ENCODE data around the gene GUCY1A1. TPM values are rescaled to one million over a fixed set of nuclear protein-coding genes. Genes with fewer than 3 reads are reported as not detected.
A peak's percentile ranks its signal among the peaks of the same experiment; 100 is the strongest.

GUCY1A1 gene
- polyA plus RNA-seq, 1 donor from 2014 or later = 13.6 TPM

DNA sequence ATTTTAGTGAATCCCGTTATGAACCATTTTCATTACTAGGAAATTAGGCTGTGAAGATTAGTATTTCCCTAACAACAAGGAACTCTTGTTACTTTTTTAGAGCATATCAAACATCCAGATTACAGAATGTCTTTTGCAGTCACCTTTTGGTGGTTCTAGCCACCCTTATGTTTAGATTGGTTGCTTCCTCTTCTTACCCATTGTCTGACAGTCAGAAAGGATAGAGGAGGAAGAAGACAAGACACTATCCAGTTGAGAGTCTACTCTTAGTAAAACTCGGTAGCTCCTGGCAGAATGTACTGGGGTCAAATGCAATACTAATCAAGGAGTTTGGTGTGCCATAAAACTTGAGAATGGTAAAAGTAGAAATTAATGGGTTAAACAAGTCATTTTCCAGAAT, 1.6 kb upstream of the GUCY1A1 start:
- H3K4me3 ChIP-seq (ENCODE audit: low read length) = no peak overlapping the region
- H3K27ac ChIP-seq (ENCODE audit: low read length) = no peak overlapping the region
- no peaks in the 10 kb centered on the region for H3K36me3 ChIP-seq (ENCODE audit: insufficient read depth, low read length)
- no peaks in the 10 kb centered on the region for H3K79me2 ChIP-seq (replicated peaks; ENCODE audit: insufficient read depth, low read length)
- no peak overlapping the region for H2AFZ ChIP-seq (ENCODE audit: low read depth, low read length)
- no peaks in the 10 kb centered on the region for H3K9me3 ChIP-seq (ENCODE audit: low read length)
- no peaks in the 10 kb centered on the region for H3F3A ChIP-seq (ENCODE audit: insufficient read depth, low read length, poor library complexity, severe bottlenecking)
- H3K4me2 ChIP-seq (ENCODE audit: low read length) = no peak overlapping the region
- H3K9ac ChIP-seq (ENCODE audit: low read length) = no peak overlapping the region
- H4K20me1 ChIP-seq (ENCODE audit: insufficient read depth) = no peaks in the 10 kb centered on the region
- no peaks in the 10 kb centered on the region for H3K9me2 ChIP-seq (ENCODE audit: insufficient read depth, low read length)
- H3K27me3 ChIP-seq (ENCODE audit: insufficient read depth, low read depth, low read length) = no peaks in the 10 kb centered on the region
- TF ChIP-seq MXI1 (conservative IDR thresholded peaks at IDR 0.05; ENCODE audit: poor library complexity, severe bottlenecking) (no peak), EP300 (conservative IDR thresholded peaks at IDR 0.05; ENCODE audit: poor library complexity, severe bottlenecking) (no peak), TAF1 (IDR thresholded peaks at IDR 0.05; ENCODE audit: low read depth) (no peak), SMC3 (conservative IDR thresholded peaks at IDR 0.05; ENCODE audit: poor library complexity) (no peak), RAD21 (conservative IDR thresholded peaks at IDR 0.05) (no peak), EZH2 (IDR thresholded peaks at IDR 0.05; ENCODE audit: borderline replicate concordance, insufficient read depth, low read length, poor library complexity, severe bottlenecking) (no peak), POLR2AphosphoS5 (IDR thresholded peaks at IDR 0.05) (no peak)
- TF ChIP-seq, protein P1, sequence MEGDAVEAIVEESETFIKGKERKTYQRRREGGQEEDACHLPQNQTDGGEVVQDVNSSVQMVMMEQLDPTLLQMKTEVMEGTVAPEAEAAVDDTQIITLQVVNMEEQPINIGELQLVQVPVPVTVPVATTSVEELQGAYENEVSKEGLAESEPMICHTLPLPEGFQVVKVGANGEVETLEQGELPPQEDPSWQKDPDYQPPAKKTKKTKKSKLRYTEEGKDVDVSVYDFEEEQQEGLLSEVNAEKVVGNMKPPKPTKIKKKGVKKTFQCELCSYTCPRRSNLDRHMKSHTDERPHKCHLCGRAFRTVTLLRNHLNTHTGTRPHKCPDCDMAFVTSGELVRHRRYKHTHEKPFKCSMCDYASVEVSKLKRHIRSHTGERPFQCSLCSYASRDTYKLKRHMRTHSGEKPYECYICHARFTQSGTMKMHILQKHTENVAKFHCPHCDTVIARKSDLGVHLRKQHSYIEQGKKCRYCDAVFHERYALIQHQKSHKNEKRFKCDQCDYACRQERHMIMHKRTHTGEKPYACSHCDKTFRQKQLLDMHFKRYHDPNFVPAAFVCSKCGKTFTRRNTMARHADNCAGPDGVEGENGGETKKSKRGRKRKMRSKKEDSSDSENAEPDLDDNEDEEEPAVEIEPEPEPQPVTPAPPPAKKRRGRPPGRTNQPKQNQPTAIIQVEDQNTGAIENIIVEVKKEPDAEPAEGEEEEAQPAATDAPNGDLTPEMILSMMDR (IDR thresholded peaks at IDR 0.05; ENCODE audit: poor library complexity, severe bottlenecking) = no peak
- TF ChIP-seq, protein P2, sequence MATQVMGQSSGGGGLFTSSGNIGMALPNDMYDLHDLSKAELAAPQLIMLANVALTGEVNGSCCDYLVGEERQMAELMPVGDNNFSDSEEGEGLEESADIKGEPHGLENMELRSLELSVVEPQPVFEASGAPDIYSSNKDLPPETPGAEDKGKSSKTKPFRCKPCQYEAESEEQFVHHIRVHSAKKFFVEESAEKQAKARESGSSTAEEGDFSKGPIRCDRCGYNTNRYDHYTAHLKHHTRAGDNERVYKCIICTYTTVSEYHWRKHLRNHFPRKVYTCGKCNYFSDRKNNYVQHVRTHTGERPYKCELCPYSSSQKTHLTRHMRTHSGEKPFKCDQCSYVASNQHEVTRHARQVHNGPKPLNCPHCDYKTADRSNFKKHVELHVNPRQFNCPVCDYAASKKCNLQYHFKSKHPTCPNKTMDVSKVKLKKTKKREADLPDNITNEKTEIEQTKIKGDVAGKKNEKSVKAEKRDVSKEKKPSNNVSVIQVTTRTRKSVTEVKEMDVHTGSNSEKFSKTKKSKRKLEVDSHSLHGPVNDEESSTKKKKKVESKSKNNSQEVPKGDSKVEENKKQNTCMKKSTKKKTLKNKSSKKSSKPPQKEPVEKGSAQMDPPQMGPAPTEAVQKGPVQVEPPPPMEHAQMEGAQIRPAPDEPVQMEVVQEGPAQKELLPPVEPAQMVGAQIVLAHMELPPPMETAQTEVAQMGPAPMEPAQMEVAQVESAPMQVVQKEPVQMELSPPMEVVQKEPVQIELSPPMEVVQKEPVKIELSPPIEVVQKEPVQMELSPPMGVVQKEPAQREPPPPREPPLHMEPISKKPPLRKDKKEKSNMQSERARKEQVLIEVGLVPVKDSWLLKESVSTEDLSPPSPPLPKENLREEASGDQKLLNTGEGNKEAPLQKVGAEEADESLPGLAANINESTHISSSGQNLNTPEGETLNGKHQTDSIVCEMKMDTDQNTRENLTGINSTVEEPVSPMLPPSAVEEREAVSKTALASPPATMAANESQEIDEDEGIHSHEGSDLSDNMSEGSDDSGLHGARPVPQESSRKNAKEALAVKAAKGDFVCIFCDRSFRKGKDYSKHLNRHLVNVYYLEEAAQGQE (IDR thresholded peaks at IDR 0.05; ENCODE audit: borderline replicate concordance) = no peak

DNA sequence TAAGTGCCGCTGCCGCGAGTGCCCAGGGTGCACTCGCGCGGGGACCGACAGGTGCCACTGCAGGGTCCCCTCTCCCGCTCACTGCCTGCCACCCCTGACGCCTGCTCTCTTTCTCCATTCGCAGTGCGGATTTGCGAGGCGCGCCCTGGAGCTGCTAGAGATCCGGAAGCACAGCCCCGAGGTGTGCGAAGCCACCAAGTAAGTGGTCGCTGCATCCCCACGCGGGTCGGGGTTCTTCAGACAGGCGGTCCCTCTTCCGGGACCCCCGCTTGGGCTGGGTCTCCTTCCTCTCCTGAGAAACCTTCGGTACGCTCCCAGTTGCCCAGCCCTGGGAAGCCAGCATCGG, 547 bp downstream of the GUCY1A1 start:
- Histone ChIP-seq H3K9ac (ENCODE audit: low read length) (peak overlapping the region; percentile 75), H3K4me2 (ENCODE audit: low read length) (peak overlapping the region; percentile 64), H3F3A (ENCODE audit: insufficient read depth, low read length, poor library complexity, severe bottlenecking) (no peaks in the 10 kb centered on the region), H3K4me3 (ENCODE audit: low read length) (peak overlapping the region; percentile 83), H3K27me3 (ENCODE audit: insufficient read depth, low read depth, low read length) (no peaks in the 10 kb centered on the region), H3K9me2 (ENCODE audit: insufficient read depth, low read length) (no peaks in the 10 kb centered on the region), H3K36me3 (ENCODE audit: insufficient read depth, low read length) (no peaks in the 10 kb centered on the region), H3K79me2 (replicated peaks; ENCODE audit: insufficient read depth, low read length) (no peaks in the 10 kb centered on the region), H3K9me3 (ENCODE audit: low read length) (no peaks in the 10 kb centered on the region), H3K27ac (ENCODE audit: low read length) (peak overlapping the region; percentile 44), H2AFZ (ENCODE audit: low read depth, low read length) (peak overlapping the region; percentile 51), H4K20me1 (ENCODE audit: insufficient read depth) (no peaks in the 10 kb centered on the region)
- TF ChIP-seq EP300 (conservative IDR thresholded peaks at IDR 0.05; ENCODE audit: poor library complexity, severe bottlenecking) (peak; percentile 12), EZH2 (IDR thresholded peaks at IDR 0.05; ENCODE audit: borderline replicate concordance, insufficient read depth, low read length, poor library complexity, severe bottlenecking) (no peak), RAD21 (conservative IDR thresholded peaks at IDR 0.05) (peak; percentile 39), TAF1 (IDR thresholded peaks at IDR 0.05; ENCODE audit: low read depth) (peak; percentile 23), POLR2AphosphoS5 (IDR thresholded peaks at IDR 0.05) (peak; percentile 7)
- TF ChIP-seq, protein P1 (IDR thresholded peaks at IDR 0.05; ENCODE audit: poor library complexity, severe bottlenecking) = peak; percentile 37

Measured in neural cell (in vitro differentiated cells).